ENCODE results near the gene ATXN7L1.

- TF ChIP-seq CTCF (IDR thresholded peaks at IDR 0.05) (no peak), POLR2A (IDR thresholded peaks at IDR 0.05) (no peak), EP300 (IDR thresholded peaks at IDR 0.05) (no peak)
Measured at GRCh38 chr7:105648561-105649401, 227.6 kb downstream of the ATXN7L1 start.
